NK-92 treated with Interleukin-12 subunit alpha and Interleukin-12 subunit beta, amount 100 ng/mL, for 24 hours (cell line): ENCODE results near the gene KDM5B.

ENCODE experiments used
- DNase-seq: peaks from one replicate; lab custom pipeline; 2025; lab: John Stamatoyannopoulos, UW

The KDM5B gene

GRCh38 chr1:202711949-202712635 lies 96.1 kb downstream of the KDM5B start:
- no peak for DNase-seq

GRCh38 chr1:202710070-202711045 lies 97.9 kb downstream of the KDM5B start, which contains the start of gene SYT2:
TSS of gene SYT2 (minus strand) at chr1:202710454. CDS start at chr1:202605772, 104,682 bp downstream.
- no peak for DNase-seq

- DNase-seq = no peak
These were observed 98.8 kb downstream of the KDM5B start for GRCh38 chr1:202709276-202710041.

- DNase-seq = no peak
These were observed 99.6 kb downstream of the KDM5B start for GRCh38 chr1:202708456-202709275.

GRCh38 chr1:202706851-202707250 lies 101.4 kb downstream of the KDM5B start:
- DNase-seq = no peak

- DNase-seq = no peak
These were observed 103.6 kb downstream of the KDM5B start for GRCh38 chr1:202704601-202705000.

- DNase-seq = no peak
These were observed 105.0 kb downstream of the KDM5B start for GRCh38 chr1:202703191-202703590.

GRCh38 chr1:202702088-202702487 lies 106.1 kb downstream of the KDM5B start:
- no peak for DNase-seq

- DNase-seq = no peak
These were observed 107.0 kb downstream of the KDM5B start for GRCh38 chr1:202701200-202701599.

- no peak for DNase-seq
These were observed 108.2 kb downstream of the KDM5B start for GRCh38 chr1:202700061-202700460.

GRCh38 chr1:202698276-202698675 lies 109.9 kb downstream of the KDM5B start:
- DNase-seq = no peak

- no peak for DNase-seq
These were observed 111.2 kb downstream of the KDM5B start for GRCh38 chr1:202697038-202697437.

GRCh38 chr1:202694314-202694713 lies 113.9 kb downstream of the KDM5B start:
- no peak for DNase-seq

- no peak for DNase-seq
These were observed 115.2 kb downstream of the KDM5B start for GRCh38 chr1:202692959-202693555.

GRCh38 chr1:202691816-202692215 lies 116.4 kb downstream of the KDM5B start:
- no peak for DNase-seq

GRCh38 chr1:202689493-202690342 lies 118.5 kb downstream of the KDM5B start:
- DNase-seq = no peak

- no peak for DNase-seq
These were observed 119.1 kb downstream of the KDM5B start for GRCh38 chr1:202689082-202689481.

- DNase-seq = no peak
These were observed 119.8 kb downstream of the KDM5B start for GRCh38 chr1:202688401-202688800.

GRCh38 chr1:202687798-202688197 lies 120.4 kb downstream of the KDM5B start:
- no peak for DNase-seq

GRCh38 chr1:202687370-202687769 lies 120.9 kb downstream of the KDM5B start:
- DNase-seq = no peak
